Stimulated activated CD4-positive, alpha-beta T cell treated with anti-CD3 and anti-CD28 coated beads, TNF-alpha, amount 100 ng/mL, for 48 hours (primary cell): ENCODE measurements around the gene ZNF576.
A peak's percentile ranks its signal among the peaks of the same experiment; 100 is the strongest.
"Not testable (repeated sequence)": the region's sequence is repeated elsewhere in the genome, so short reads cannot be mapped to it uniquely, and the experiment has no call there.

ENCODE experiments used
- DNase-seq, 3 donors: peaks; one replicate each; pipeline ENCODE4 v3.0.0-alpha.2; 2020; ENCODE audit warnings: low read depth in 3 of 3

The ZNF576 gene

DNA sequence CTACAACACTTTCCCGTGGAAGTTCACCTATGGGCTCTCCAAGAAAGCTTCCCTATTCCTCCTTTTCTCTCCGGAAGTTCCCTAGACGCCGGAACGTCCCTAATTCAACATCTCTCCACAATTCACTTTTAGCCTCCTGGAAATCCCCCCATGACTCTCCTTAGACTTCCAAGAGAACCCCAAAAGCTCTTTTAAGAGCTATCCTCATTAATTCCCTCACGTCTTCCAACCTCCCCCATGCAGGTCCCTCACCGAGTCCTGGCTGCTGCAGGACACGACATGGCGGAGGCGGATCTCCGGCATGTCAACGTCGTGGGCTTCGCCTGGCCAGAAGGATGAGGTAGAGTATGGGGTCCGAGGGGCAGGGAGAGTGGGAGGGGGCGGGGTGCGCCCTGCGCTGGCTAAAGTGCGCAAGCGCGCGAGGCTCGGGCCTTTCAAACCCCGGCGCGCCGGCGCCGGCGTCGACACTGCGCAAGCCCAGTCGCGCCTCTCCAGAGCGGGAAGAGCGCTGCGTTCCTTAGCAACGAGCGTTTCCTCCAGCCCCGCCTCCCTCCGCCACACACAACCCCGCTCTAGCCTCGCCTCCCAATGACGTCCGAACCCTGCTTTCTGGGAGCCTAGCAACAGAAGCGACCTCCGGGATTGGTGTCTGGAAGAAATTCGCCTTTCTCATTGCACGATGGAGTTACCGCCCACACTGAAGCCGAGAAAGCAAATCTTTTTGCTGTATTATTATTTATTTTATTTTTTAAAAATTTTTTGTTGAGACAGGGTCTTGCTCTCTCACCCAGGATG lies 21.0 kb upstream of the ZNF576 start, which contains the start of the genes PINLYP and XRCC1:
PINLYP (plus strand) TSS at position 646 of the 795 bp plus-strand sequence. CDS start 1,391 bp downstream, outside the sequence.
XRCC1 (minus strand) TSS at position 372 of the 795 bp plus-strand sequence; CDS start at position 303, 69 bp downstream.
- DNase-seq = peak; percentile 92 to 97 (median 95)

DNA sequence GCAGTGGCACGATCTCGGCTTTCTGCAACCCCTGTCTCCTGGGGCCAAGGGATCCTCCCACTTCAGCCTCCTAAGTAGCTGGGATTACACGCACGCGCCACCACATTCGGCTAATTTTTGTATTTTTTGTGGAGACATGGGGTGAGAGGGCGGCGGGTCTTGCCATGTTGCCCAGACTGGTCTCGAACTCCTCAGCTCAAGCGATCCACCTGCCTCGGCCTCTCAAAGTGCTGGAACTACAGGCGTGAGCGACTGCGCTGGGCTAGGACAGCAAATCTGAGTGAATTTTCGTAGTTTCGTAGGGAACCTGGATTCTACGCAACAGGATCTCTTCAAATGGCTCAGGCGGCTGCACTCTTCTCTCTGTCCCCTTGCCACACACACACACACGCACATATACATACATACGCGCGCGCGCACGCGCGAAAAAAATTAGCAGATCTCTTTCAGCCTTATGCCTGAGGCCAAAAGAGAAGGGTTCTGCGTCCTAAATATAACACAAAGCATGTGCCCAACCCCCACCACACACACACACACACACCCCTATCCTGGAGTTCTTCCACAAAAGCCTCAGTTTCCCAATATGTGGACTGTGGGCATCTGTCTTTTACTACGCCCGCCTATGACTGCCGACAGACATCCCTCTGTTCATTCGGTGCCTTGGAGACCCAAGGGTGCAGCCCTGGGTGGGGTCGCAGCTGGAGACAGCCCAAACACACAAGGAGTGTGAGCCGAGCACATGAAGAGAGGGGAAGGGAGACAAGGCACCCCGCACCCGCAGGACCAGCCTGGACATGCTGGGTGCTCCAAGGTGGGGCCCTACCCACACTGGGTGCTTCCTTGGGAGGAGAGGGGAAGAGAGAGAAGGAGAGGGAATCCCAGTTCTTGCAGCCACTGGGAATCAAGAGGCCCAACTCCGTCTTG lies 20.2 kb upstream of the ZNF576 start:
- DNase-seq = no peak

DNA sequence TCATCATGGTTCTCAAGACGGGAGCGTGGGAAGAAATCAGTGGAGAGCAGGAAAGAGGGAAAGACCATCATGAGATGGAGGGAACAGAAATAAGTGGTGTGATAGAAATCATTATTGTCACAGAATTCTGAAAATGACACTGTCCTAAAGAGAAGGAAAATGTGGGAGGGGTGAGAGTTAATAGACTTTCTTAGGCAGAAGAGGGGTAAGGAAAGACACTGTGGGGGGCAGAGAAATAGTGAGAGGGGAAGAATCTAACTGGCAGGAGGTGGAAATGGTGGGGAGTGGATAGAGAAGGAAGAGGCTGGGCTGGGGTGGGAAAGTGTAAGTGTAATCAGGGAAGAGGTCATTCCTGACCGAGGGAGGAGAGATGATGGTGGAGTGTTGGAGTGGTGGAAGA lies 17.6 kb upstream of the ZNF576 start:
- DNase-seq = no peak

DNA sequence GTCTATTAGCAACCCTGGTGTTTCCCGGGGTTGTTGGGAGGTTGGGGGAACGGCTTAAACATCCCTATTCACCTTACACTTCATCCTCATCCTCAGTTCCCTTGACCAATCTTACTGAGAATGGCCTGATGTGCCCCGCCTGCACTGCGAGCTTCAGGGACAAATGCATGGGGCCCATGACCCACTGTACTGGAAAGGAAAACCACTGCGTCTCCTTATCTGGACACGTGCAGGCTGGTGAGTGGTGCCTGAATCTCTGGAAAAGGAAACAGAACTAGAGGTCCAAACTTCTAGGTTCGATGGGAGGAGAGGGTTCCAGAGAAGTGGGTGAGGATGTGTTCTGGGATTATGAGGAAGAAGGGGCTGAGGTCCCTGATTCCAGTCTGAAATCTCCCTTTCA lies 14.9 kb upstream of the ZNF576 start:
- DNase-seq = no peak

DNA sequence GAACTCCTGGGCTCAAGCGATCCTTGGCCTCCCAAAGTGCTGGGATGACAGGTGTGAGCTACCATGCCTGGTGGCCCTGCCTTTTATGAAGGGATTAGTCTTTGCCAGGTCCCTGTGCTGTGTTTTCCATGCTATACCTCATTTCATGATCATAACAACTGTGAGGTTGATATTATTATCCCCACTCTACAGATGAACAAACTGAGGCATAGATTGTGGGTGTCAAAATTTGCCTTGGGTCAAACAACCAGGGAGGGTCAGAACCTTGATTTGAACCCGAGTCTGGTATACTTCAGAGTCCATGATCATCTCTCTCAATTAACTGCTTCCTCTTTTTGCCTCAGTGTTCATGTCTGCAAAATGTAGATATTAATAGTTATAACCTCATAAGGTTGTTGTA lies 13.9 kb upstream of the ZNF576 start:
- DNase-seq = no peak

- no peak for DNase-seq
Measured at GRCh38 chr19:43584484-43584883, 11.9 kb upstream of the ZNF576 start.

DNA sequence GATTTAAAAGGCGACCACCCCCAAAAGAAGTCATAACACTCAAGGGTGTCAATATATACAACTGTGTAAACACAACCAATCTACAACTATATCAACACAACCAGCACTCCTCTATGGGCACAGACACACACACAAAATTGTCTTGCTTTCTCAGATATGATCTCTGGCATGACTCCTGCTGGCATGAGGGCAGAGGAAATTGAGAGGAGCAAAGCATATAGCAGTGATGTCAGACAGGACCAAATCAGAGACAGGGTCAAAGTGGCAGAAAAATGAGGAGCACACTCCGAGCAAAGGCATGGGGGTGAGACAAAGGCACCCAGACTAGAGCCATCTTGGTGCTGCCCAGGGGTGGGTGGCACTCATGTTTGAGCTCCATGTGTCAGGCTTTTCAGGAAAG lies 10.0 kb upstream of the ZNF576 start:
- no peak for DNase-seq

- not testable (repeated sequence) for DNase-seq
Measured at GRCh38 chr19:43587029-43587428, 9.4 kb upstream of the ZNF576 start.

- DNase-seq = no peak
Measured at GRCh38 chr19:43589277-43589676, 7.1 kb upstream of the ZNF576 start.

- DNase-seq = no peak
Measured at GRCh38 chr19:43589678-43590077, 6.7 kb upstream of the ZNF576 start.

DNA sequence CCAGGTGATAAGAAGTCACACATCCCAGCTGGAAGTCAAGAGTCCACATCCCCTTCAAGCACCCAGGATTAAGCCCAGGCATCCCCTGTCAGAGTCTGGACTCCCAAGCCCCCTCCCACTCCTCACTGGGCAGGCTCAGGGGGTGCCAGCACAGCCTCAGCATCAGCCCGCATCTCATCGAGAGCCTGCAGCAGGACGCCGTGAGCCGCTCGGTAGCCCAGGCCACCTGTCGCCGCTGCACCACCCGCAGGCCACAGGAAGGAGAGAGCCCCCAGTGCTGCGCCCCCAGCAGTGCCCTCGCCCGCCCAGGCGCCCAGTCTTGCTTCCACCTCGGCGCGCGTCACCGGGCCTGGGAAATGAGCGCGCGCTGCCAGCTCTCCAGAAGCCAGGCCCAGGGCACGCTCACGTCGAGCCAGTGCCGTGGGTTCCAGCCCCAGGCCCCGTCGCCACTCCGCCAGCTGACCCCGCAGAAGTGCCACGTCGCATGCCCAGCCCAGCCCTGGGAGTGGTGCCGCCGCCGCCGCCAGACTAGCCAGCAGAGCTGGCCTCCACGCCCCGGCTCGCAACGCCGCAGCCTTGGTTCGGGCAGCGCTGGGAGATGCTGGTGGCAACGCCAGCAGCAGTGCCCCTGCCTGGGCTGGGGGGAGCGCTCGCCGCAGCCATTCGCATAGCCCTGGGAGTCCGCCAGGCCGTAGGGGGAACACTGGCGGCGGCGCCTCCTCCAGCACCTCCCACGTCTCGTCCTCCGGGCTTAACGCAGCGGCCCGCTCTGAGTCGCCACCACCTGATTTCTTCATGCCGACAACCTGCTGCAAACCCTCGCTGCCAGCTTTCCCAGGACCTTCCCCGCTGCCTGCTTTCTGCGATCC lies 4.3 kb upstream of the ZNF576 start:
- DNase-seq = no peak

GRCh38 chr19:43592800-43593350 lies 3.5 kb upstream of the ZNF576 start:
- no peak for DNase-seq

DNA sequence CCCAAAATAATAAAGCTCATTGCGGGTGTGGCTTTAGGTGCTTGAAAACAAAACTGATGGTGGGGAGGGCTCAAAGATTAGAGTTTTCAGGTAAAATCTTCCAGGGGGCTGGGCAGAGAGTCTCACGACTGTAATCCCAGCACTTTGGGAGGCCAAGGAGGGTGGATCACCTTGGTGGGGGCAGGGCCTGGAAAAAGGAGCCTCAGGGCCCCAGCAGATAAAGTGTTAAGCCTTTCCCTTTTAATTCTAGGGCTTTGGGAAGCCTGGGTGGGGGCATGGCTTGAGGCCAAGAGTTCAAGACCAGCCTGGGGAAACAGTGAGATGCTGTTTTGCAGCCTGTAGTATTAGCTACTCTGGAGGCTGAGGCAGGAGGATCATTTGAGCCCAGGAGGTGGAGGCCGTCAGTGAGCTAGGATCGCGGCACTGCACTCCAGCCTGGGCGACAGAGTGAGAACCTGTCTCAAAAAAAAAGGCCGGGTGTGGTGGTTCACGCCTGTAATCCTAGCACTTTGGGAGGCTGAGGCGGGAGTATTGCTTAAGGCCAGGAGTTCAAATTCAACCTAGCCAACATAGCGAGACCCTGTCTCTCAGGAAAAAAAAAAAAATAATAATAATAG lies 2.2 kb upstream of the ZNF576 start:
- DNase-seq = no peak

DNA sequence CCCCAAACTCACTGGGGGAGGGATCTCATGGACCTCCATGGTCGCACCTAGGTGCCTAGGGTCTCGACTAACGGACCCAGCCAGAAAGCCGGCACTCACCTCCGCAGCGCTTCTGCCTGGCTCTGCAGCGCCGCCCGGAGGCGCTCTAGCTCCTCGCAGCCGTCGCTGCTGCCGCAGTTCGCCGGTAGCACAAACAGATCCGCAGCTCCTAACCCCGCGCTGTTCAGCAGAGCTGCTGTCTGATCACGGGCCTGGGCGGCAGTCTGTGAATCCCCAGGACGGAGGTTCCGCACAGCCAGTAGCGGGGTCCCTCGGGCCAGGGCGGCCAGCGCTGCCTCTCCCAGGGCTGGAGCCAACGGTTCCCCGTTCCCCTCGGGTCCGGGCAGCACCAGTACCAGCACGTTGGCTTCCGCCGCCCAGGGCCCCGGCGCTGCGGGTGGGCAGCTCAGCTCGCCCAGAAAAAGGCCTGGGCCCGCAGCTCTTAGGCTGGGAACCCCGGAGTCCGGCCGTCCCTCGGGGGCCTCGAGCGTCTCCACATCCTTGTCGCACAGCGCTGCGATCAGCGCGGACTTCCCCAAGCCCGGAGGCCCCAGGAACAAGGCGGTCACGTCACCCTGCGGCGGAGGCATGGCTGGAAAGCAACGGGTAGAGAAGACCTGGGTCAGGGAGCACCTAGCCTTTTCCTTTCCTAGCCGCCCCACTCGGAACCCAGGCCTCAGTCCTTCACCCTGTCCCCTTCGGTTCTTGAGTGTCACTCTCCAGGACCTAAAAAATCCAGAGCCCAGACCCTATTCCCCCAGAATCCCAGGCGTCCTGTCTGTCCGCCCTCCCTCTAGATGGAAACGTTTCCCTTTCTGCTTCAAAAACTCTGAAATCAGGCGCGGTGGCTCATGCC lies 1.4 kb upstream of the ZNF576 start:
- DNase-seq = peak; percentile 44 to 64 (median 44)

DNA sequence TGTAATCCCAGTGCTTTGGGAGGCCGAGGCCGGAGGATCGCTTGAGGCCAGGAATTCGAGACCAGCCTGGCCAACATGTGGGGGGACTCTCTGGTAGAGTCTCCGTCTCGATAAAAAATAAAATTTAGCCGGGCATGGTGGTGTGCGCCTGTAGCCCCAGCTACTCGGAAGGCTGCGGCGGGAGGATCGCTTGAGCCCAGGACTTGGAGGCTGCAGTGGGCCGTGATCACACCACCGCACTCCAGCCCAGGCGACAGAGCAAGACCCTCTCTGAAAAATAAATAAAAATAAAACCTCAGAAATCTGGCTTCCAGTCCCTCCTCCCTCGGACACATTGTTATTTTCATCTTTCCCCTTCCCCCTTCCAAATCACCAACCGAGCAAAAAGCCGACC lies 793 bp upstream of the ZNF576 start:
- DNase-seq = peak in 1 of 3 donors; percentile 27

- no peak for DNase-seq
Measured at GRCh38 chr19:43596842-43597461, 557 bp downstream of the ZNF576 start.

- no peak for DNase-seq
Measured at GRCh38 chr19:43597876-43598275, 1.5 kb downstream of the ZNF576 start.

GRCh38 chr19:43598445-43599240 lies 2.2 kb downstream of the ZNF576 start:
- no peak for DNase-seq
